HG02938 (cell line): ENCODE measurements around the gene TRIM47.
A peak's percentile ranks its signal among the peaks of the same experiment; 100 is the strongest.
"Not testable (repeated sequence)": the region's sequence is repeated elsewhere in the genome, so short reads cannot be mapped to it uniquely, and the experiment has no call there.

Experiments
- ATAC-seq: cut with Tn5 transposase; IDR thresholded peaks from one replicate; pipeline ENCODE4 v1.9.1; 2021; ENCODE audit warnings: mild to moderate bottlenecking, moderate library complexity; ENCODE audit not compliant: unreplicated experiment

TRIM47 gene

DNA sequence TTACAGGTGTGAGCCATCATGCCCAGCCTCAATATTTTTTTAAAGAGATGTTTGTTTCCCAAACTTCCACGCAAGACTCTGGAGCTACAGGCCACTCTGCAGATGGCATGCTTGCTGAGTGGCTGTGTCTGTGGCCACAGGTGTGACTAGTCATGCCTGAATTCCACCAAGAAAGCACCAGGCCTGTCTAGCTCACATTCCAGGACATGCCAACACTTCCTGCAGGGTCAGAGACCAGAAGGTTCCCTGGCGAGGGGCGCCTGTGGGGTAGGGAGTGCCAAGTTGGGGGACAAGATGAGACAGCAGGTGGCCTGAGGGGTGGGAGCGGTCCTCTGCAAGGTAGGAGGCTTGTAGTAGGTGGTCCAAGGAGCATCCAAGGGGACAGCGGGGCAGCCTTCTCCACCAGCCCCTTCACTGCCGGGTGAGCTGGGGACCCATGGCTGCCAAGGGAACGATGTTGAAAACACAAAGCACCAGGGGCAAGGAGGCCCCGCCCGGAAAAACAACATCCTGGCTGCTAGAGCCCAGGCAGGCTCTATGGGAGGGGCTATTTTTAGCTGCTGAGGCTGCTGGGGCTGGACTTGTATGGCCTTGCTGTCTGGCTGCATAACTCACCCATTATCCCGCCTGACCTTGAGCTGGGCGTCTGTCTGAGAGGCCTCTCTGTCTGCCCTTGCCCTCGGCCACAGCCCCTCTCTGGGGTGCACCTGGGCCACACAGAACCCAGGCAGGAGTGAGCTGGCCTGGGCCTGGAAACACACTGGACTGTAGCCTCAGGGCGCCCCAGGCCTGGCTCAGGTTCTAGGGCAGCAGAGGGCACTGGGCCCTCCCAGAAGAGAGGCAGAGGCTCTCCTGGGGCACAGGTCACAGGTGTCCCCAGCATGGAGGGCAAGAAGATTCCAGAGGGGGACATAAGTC, 5.7 kb downstream of the TRIM47 start:
- ATAC-seq: no peak

DNA sequence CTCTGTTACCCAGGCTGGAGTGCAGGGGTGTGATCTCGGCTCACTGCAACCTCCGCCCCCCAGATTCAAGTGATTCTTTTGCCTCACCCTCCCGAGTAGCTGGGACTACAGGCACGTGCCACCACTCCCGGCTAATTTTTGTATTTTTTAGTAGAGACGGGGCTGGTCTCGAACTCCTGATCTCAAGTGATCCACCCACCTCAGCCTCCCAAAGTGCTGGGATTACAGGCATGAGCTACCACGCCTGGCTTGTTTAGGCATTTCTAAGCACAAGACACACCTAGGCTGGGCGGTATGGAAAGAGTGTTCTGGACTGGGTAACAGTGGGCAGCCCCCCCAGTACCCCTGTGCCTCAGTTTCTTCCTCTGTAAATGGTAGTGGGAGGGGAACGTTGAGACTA, 8.2 kb downstream of the TRIM47 start:
- ATAC-seq: not testable (repeated sequence)

DNA sequence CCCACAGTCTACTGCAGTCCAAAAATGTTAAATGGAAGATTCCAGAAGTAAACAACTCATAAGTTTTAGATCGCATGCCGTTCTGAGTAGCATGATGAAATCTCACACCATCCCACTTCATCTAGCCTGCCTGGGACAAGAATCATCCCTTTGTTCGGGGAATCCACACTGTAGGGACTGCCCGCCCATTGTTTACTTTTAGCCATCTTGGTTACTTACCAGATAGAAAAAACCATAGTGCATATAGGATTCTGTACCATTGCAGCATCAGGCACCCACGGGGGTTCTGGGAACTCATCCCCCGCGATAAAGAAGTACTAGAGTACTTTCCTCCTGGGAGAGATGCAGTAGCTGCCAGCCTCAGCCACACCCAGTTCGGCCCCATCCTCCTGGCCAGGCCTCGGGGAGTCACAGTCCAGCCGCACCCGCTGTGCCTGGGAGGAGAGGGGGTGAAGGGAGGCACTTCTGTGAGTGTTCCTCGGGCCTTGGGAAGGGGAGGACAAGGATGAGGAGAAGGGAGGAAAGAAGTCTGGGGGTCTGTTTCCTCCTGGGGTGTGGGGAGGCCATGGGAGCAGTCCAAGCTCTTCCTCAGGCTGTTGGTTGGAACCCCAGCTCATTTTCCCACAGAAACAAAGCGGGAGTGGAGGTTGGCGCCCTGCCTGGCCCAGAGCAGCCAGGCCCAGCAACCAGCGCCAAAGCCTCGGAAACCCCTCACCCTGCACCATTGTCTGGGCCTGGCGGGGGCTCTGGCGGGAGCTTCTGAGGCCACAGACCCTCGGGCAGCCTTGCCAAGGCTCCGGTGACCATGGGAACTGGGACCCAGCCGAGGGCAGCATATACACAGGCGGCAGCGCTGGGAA, 8.9 kb downstream of the TRIM47 start:
- ATAC-seq: no peak

DNA sequence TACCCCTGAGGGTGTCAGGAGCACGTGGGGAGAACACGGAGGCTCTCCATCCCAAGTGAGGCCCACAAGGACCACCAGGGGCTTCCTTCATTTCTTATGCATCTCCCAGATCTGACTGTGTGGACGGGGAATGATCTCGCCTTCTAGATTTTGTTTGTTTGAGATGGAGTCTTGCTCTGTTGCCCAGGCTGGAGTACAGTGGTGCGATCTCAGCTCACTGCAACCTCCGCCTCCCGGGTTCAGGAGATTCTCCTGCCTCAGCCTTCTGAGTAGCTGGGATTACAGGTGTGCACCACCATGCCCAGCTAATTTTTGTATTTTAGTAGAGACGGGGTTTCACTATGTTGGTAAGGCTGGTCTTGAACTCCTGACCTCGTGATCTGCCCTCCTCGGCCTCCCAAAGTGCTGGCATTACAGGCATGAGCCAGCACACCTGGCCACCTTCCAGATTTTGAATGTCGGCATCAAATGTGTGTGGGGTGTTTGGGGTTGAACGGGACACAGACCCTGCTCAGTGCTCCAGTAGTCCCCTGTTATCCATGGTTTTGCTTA, 9.6 kb downstream of the TRIM47 start:
- not testable (repeated sequence) for ATAC-seq

DNA sequence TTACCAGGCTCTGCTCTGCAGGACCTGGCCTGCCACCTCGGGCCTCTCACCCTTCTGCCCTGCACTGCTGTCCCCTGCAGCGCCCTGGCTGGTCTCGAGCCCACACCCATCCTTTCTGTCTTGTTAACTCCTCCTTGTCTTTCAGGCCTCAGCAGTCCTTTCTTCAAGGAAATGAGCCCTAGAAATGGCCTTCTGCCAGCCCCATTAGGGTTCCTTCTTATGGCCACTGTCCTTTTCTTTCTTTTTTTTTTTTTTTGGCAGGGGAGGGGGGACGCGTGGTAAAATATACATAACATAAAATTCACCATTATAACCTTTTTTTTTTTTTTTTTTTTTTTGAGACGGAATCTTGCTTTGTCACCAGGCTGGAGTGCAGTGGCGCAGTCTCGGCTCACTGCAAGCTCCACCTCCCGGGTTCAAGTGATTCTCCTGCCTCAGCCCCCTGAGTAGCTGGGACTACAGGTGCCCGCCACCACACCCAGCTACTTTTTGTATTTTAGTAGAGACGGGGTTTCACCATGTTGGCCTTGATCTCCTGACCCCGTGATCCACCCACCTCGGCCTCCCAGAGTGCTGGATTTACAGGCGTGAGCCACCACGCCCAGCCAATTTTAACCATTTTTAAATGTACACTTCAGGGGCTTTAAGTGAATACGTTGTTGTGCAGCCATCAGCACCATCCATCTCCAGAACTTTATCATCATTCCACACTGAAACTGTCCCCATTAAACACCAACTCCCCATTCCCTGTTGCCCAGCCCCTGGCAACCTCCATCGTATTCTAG, 12.8 kb downstream of the TRIM47 start:
- ATAC-seq: not testable (repeated sequence)

DNA sequence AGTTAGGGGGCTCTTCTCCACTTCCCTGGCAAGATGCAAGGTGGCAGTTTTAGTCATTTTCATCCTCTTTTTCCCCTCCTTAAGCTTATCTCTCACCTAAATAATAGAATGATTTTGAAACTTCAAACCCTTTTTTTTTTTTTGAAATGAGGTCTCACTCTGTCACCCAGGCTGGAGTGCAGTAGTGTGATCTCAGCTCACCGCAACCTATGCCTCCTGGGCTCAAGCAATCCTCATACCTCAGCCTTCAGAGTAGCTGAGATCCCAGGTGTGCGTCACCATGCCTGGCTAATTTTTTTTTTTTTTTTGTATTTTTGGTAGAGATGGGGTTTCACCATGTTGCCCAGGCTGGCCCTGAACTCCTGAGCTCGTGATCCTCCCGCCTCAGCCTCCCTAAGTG, 13.5 kb downstream of the TRIM47 start:
- not testable (repeated sequence) for ATAC-seq

DNA sequence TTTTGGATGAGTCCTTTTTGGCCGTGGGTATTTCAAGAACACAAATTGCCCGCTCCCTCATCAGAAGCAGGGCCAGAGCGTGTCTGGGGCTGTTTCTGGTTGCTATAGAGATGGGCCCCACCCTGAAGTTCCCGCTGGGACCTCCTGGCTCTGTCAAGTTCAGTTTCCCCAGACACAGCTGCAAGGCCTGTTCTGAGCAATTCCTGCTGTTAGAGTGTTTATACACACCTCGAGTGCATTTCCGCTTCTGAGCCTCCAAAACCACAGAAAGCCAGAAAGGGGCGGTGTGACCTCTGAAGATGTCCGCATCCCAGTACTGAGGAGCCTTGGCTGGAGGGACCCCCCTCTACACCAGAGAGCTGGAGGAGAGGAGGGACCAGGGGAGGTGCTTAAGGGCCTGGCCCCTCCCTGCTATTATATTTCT, 13.9 kb downstream of the TRIM47 start:
- ATAC-seq: peak; percentile 84

DNA sequence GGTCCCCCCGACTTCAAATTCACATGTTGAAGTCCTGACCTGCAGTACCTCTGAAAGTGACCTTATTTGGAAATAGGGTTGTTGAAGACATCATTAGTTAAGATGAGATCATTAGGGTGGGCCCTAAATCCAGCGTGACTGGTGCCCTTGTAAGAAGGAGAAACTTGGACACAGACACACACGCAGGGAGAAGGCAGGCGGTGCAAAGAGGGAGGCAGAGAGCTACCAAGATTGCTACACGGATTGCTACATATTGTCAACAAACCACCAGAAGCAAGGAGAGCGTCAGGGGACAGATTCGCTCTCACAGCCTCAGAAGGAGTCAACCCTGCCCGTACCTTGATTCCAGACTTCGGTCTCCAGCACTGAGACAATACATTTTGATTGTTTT, 16.5 kb downstream of the TRIM47 start:
- no peak for ATAC-seq

DNA sequence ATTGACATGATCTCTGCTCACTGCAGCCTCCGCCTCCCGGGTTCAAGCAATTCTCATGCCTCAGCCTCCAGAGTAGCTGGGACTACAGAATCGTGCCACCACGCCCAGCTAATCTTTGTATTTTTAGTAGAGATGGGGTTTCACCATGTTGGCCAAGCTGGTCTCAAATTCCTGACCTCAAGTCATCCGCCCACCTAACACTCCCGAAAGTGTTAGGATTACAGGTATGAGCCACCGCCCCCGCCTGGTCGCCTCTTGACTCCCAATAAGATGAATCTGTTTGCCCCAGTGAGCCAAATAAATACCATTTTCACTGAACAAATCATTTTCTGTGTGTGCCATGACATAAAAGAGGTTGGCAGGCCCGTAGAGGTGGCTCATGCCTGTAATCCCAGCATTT, 19.0 kb downstream of the TRIM47 start:
- ATAC-seq: not testable (repeated sequence)

DNA sequence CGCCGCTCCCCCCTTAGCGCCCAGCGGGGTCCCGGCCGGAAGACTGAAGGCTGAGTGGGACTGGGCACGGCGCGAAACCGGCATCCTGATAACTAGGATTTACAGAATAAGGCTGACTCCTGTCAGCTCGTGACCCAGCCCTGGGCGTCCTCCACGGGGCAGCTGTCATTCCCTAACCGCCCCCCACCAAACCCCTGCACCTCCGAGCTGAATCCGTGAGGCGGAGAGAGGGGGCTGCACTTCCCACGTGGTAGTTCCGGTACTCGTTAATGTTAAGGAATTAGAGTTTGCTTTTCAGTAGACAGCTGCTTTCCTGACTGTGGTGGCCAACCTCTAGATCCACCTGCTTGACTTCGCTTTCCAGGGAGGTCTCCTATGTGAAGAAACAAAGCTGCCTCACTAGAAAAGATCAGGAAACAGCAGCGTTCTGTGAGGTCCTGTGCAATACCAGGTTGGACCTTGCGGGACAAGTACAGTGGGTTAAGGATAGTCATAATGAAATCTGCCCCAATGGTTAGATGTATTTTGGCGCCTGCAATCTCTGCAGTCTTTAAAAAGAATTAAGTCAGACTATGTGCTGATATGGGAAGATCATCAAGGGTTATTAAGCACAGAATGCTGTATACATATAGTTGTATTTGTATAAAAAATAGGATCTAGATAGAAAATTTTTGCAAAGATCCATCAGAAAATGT, 22.2 kb downstream of the TRIM47 start:
- no peak for ATAC-seq

DNA sequence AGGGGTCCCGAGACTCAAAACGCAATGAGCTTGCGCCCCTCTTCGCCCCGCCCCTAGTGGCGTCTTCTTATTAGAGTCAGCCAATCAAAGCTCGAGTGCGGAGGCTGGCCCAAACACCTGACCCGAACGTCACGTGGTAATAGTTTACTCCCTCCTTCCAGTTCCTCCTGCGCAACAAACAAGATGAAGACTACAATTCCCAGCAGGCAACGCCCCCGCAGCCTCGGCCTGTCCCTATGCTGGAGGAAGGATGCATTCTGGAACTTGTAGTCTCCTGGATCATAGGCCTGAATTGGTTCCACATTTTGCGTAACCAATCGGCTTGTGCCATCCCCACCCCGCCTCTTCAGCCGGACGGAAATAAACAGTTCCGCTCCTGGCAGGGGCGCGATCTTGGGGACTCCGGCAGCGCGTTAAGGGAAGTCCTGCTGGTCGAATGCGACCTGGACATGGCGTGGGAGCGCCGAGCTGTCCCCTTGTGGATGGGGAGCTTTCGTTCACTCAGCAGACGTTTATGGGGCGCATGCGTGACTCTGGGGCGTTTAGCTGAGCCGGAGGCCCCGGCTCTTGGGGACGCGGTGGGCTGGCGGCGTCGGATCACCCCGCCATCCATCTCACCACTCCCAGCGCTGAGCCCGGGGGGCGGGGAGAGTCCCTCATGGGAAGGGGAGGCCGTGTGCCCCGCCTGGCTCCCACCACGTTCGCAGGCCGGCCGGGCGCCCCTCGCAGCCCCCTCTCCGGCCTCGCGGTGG, 22.9 kb downstream of the TRIM47 start, which contains the start of gene WBP2:
Gene WBP2, minus strand, starts transcription at position 26 of the 752 bp plus-strand sequence. CDS start 38 bp downstream, outside the sequence.
- ATAC-seq: peak; percentile 78

DNA sequence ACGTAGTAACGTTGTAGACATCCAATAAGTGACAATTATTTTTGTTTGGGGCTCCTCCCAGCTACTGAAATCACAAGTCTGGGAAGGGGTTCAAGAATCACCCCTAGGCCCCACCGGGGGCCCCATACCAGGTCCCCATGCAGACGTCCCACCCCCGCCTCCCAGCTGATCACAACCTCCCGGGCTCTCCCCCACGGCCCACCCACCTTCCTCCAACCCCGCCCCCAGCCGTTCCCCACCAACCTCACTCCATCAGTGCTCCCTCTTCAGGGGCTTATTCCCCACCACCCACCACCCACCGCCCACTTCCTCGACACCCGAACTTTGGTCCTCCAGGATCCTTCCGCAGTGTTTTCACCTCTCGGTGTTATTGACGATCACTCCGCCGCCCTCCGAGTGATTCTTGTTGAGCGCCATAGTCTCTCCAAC, 23.5 kb downstream of the TRIM47 start:
- ATAC-seq: no peak

DNA sequence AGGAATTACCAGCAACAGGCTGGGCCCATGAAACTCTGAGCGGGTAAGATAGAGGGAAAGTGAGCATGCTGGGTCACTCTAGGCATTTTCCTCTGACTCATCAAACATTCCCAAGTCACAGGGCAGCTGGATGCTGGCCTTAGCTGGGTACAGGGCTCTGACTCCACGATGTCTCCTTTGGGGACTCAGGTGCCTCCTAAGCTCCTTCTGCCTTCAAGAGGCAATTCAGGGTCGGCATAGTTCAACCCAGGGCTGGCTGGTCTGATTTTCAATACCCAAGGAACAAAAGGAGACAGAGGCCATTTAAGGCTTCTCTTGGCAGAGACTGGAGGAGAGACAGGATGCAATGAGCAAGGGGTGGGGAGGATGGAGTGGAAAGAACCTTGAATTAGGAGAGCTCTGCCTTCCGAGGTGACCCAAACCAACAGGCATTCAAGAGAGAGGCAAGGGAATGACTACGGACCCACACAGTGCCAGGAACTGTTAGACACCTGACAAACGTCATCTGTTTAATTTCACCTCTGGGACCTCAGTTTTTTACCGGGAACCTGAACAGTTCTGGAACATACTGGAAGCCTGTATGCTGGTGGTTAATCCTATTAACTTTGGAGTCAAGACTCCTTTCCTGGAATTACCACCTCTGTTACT, 24.2 kb downstream of the TRIM47 start:
- ATAC-seq: no peak

DNA sequence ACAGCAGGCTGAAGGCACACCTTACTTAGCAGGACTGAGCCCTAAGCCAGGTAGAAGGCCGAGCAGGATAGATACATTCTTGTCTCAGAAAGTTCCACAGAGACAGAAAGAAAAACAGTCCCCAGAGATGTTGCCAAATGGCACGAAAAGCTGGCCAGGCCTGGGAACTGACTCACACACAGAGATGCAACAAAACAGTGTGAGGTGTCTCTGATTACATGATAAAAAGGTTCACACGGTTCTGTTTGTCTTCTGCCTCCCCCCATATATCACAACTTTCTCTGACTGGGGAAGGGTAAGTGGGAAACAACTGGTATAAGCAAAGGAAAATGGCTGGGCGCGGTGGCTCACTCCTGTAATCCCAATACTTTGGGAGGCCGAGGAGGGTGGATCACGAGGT, 24.9 kb downstream of the TRIM47 start:
- ATAC-seq: no peak

DNA sequence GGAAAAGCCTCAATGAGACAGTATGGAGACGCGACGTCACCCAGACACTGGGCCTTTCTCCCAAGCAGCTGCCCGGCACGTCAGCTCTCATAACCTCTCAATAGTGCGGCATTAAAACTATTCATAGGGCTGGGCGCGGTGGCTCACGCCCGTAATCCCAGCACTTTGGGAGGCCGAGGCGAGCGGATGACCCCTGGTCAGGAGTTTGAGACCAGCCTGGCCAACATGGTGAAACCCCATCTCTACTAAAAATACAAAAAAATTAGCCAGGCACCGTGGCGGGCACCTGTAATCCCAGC, 26.7 kb downstream of the TRIM47 start:
- not testable (repeated sequence) for ATAC-seq

DNA sequence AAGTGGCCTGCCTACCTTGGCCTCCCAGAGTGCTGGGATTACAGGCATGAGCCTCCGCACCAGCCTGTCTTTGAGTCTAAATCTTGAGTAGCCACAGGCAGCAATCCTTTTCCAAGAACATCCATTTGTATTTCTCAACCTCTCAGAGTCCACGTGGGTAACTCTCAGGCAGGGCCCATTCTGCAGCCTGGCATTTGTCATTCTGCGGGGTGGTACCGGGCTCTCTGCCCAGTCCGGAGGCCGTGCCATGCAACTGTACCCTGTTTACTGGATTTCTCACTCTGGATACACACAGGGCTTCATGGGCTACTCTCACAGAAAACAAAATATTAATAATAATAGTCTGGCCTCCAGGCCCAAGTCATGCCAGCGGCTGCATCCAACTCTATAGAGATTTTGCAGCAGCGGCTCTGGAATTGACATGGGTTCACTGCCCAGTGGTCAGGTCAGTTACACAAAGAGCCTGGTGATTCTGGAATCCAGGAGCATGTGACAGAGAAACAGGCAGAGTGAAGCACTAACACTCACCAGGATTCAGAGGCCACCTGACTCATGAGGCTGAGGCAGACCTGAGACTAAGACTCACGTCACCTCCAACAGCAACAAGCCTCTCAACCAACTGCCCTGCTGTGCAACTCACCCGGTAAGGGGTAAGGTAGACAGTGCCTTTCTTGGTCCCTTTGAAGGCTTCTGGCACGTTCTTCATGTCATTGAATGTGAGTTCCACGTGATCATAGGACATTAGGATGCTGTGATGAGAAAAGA, 27.3 kb downstream of the TRIM47 start:
- no peak for ATAC-seq

DNA sequence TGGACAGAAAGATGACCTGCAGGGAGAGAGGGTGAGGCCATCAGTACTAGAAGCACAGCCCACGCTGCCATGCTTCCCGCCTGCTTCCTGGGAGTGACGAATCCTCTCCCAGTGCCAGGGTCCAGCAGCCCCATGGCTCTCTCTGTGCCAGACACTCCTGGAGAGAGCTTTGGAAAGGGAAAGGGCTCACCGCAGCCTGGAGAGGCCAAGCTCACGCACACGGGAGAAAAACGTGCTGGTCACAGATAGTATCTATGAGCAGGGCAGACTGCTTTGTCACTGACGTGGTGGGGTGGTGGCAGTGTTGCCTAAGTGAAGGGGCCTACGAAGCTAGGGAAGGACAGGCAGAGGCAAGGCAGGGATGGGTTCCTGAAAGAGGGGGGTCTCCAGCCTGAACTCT, 28.7 kb downstream of the TRIM47 start:
- no peak for ATAC-seq

DNA sequence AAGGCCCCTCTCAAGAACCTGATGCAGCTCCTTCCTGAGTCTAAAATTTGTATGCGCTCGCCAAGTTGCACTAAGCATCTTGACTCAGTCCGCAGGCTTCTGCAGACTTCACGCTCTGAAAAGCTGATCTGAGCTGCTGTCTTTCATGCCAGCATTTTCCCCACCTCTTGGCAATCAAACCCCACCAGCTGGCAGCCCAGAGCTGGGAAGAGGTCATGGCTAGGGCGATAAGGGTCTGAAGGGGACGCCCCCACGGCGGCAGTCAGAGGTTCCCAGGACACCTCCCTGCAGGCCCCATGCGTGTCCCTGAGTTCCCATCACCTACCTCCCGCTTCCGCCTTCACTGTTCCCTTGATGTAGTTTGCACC, 29.1 kb downstream of the TRIM47 start:
- ATAC-seq: no peak
